Nephron progenitor cell (in vitro differentiated cells): ENCODE results near the gene HMCN1.

ENCODE experiments used
- DNase-seq: peaks from one replicate; pipeline ENCODE4 v3.0.0; 2021
- H3K27ac Mint-ChIP-seq: 2 replicates; pipeline ENCODE4 v1.8.0; 2021; ENCODE audit warnings: mild to moderate bottlenecking, moderate library complexity, mixed read lengths
- H3K27me3 Mint-ChIP-seq: 2 replicates; pipeline ENCODE4 v1.8.0; 2021; ENCODE audit warnings: mild to moderate bottlenecking, low read depth, mixed read lengths; ENCODE audit not compliant: poor library complexity
- H3K36me3 Mint-ChIP-seq: 2 replicates; pipeline ENCODE4 v1.8.0; 2021; ENCODE audit warnings: low read depth, mixed read lengths
- H3K4me1 Mint-ChIP-seq: 2 replicates; pipeline ENCODE4 v1.8.0; 2021; ENCODE audit warnings: mixed read lengths
- H3K4me3 Mint-ChIP-seq: 2 replicates; pipeline ENCODE4 v1.8.0; 2021; ENCODE audit warnings: mild to moderate bottlenecking, moderate library complexity, mixed read lengths
- H3K9me3 Mint-ChIP-seq: 2 replicates; pipeline ENCODE4 v1.8.0; 2021; ENCODE audit warnings: mild to moderate bottlenecking, moderate library complexity, mixed read lengths
- CTCF ChIP-seq: fragments of 200-600 bp; sonication (generic); IDR thresholded peaks from 2 replicates; pipeline ENCODE4 v1.5.0; 2021; ENCODE audit warnings: antibody characterized with exemption

The HMCN1 gene

GRCh38 chr1:186118724-186119123 is 384.5 kb downstream of the HMCN1 start:
- no peak for DNase-seq
- TF ChIP-seq CTCF = no peak
- Mint-ChIP-seq H3K27ac (no peak overlapping the region), H3K27me3 (no peaks in the 10 kb centered on the region), H3K4me1 (no peaks in the 10 kb centered on the region), H3K36me3 (peaks cover 58% of the 10 kb centered on the region), H3K4me3 (no peak overlapping the region), H3K9me3 (no peaks in the 10 kb centered on the region)

GRCh38 chr1:186122837-186123236 is 388.6 kb downstream of the HMCN1 start:
- H3K36me3 Mint-ChIP-seq = peaks cover 47% of the 10 kb centered on the region
- no peaks in the 10 kb centered on the region for H3K4me1 Mint-ChIP-seq
- H3K4me3 Mint-ChIP-seq = no peak overlapping the region
- no peak overlapping the region for H3K27ac Mint-ChIP-seq
- no peak for TF ChIP-seq CTCF
- no peaks in the 10 kb centered on the region for H3K27me3 Mint-ChIP-seq
- no peaks in the 10 kb centered on the region for H3K9me3 Mint-ChIP-seq
- DNase-seq = no peak

- Mint-ChIP-seq H3K4me1 (no peaks in the 10 kb centered on the region), H3K27me3 (no peaks in the 10 kb centered on the region), H3K4me3 (no peak overlapping the region), H3K27ac (no peak overlapping the region), H3K36me3 (peaks cover 38% of the 10 kb centered on the region), H3K9me3 (no peaks in the 10 kb centered on the region)
- TF ChIP-seq CTCF = no peak
- DNase-seq = no peak
These were observed 390.8 kb downstream of the HMCN1 start for GRCh38 chr1:186125035-186125434.

GRCh38 chr1:186125511-186125910 is 391.3 kb downstream of the HMCN1 start:
- no peak for TF ChIP-seq CTCF
- Mint-ChIP-seq H3K4me1 (no peaks in the 10 kb centered on the region), H3K27ac (no peak overlapping the region), H3K9me3 (no peaks in the 10 kb centered on the region), H3K4me3 (no peak overlapping the region), H3K27me3 (no peaks in the 10 kb centered on the region), H3K36me3 (peaks cover 39% of the 10 kb centered on the region)
- DNase-seq = no peak

- H3K27ac Mint-ChIP-seq = peak overlapping the region; percentile 26
- no peak for DNase-seq
- no peak overlapping the region for H3K4me3 Mint-ChIP-seq
- TF ChIP-seq CTCF = no peak
- no peaks in the 10 kb centered on the region for H3K9me3 Mint-ChIP-seq
- H3K36me3 Mint-ChIP-seq = peaks cover 36% of the 10 kb centered on the region
- H3K27me3 Mint-ChIP-seq = no peaks in the 10 kb centered on the region
- H3K4me1 Mint-ChIP-seq = no peaks in the 10 kb centered on the region
These were observed 395.6 kb downstream of the HMCN1 start for GRCh38 chr1:186129758-186130157.

GRCh38 chr1:186139115-186139514 is 404.9 kb downstream of the HMCN1 start:
- H3K4me3 Mint-ChIP-seq = no peak overlapping the region
- no peaks in the 10 kb centered on the region for H3K27me3 Mint-ChIP-seq
- H3K27ac Mint-ChIP-seq = no peak overlapping the region
- no peak for TF ChIP-seq CTCF
- DNase-seq = no peak
- H3K4me1 Mint-ChIP-seq = no peaks in the 10 kb centered on the region
- H3K36me3 Mint-ChIP-seq = peaks cover 76% of the 10 kb centered on the region
- H3K9me3 Mint-ChIP-seq = peaks cover 3% of the 10 kb centered on the region
